A673 (cell line): ENCODE measurements around the gene MRE11. TPM values are rescaled to one million over a fixed set of nuclear protein-coding genes. Genes with fewer than 3 reads are reported as not detected.

Experiments used
- BruUV-seq: library from RNA; stranded (reverse); fragments of 400-500 nt; replicated peaks from 2 replicates; lab custom pipeline; 2021; lab: Mats Ljungman, UMichigan
- CTCF ChIA-PET: fragments of 300-600 bp; sonication (Branson Sonifier 250); formaldehyde crosslinking; loops from one replicate; lab custom pipeline; 2022; ENCODE audit warnings: antibody characterized with exemption; lab: Charles Lee
- POLR2A ChIA-PET: fragments of 300-600 bp; sonication (Branson Sonifier 250); formaldehyde crosslinking; loops from one replicate; lab custom pipeline; 2022; ENCODE audit warnings: antibody characterized with exemption; ENCODE audit not compliant: low non-redundant PET; lab: Charles Lee
- DNase-seq: peaks from one replicate; pipeline ENCODE4 v3.0.0-alpha.2; 2015; ENCODE audit warnings: low spot score
- H3K27ac ChIP-seq: fragments of 200-600 bp; sonication (generic); 2 replicates; pipeline ENCODE4 v1.5.1; 2016; ENCODE audit warnings: mixed run types, low read depth, mild to moderate bottlenecking, mixed read lengths, antibody characterized with exemption, low read length; ENCODE audit not compliant: poor library complexity, severe bottlenecking
- H3K27me3 ChIP-seq: fragments of 200-600 bp; sonication (generic); replicated peaks from 2 replicates; pipeline ENCODE4 v1.6.1; 2017; ENCODE audit warnings: mixed run types, low read depth, mild to moderate bottlenecking, mixed read lengths, antibody characterized with exemption, low read length; ENCODE audit not compliant: insufficient read depth, poor library complexity
- H3K36me3 ChIP-seq: fragments of 200-600 bp; sonication (generic); 2 replicates; pipeline ENCODE4 v1.6.1; 2016; ENCODE audit warnings: mixed run types, mild to moderate bottlenecking, mixed read lengths, antibody characterized with exemption, low read length; ENCODE audit not compliant: insufficient read depth, poor library complexity, severe bottlenecking
- H3K4me1 ChIP-seq: fragments of 200-600 bp; sonication (generic); 2 replicates; pipeline ENCODE4 v1.6.1; 2017; ENCODE audit warnings: mixed run types, mild to moderate bottlenecking, mixed read lengths, antibody characterized with exemption, low read length; ENCODE audit not compliant: insufficient read depth, poor library complexity, severe bottlenecking
- H3K4me3 ChIP-seq: fragments of 200-600 bp; sonication (generic); 2 replicates; pipeline ENCODE4 v1.5.1; 2016; ENCODE audit warnings: low read depth, mixed run types, mild to moderate bottlenecking, mixed read lengths, low read length; ENCODE audit not compliant: poor library complexity, severe bottlenecking
- H3K9me3 ChIP-seq: fragments of 200-600 bp; sonication (generic); 2 replicates; pipeline ENCODE4 v1.6.1; 2016; ENCODE audit warnings: mixed run types, low read depth, mild to moderate bottlenecking, mixed read lengths, antibody characterized with exemption, low read length; ENCODE audit not compliant: poor library complexity, severe bottlenecking
- EZH2 ChIP-seq: fragments of 200-600 bp; sonication (generic); IDR thresholded peaks from 2 replicates; pipeline ENCODE4 v1.6.1; 2017; ENCODE audit warnings: borderline replicate concordance, low read depth, mild to moderate bottlenecking, mixed read lengths, antibody characterized with exemption, low read length; ENCODE audit not compliant: poor library complexity, severe bottlenecking
- intact Hi-C: fragments of 100-400 bp; cut with micrococcal nuclease; formaldehyde crosslinking; loops from one replicate; pipeline ENCODE4 v1.10.0; 2022; ENCODE audit not compliant: unreplicated experiment
- total RNA-seq: library from RNA; stranded (reverse); gene quantifications from 2 replicates; pipeline ENCODE4 v1.2.3, GENCODE V29; 2021
- TF ChIP-seq, protein P1 (sequence below): fragments of 300-800, 200-600 bp; sonication (generic); conservative IDR thresholded peaks from 2 replicates; pipeline ENCODE4 v1.5.1; 2017; ENCODE audit warnings: low read depth, mild to moderate bottlenecking, antibody characterized with exemption, low read length, moderate library complexity, mixed read lengths

MRE11 gene
- total RNA-seq, 1 experiment from 2014 or later, result 44.7 TPM

- CTCF ChIA-PET, result no interaction called here
Observed at GRCh38 chr11:94445641-94446040, 48.0 kb downstream of the MRE11 start.

GRCh38 chr11:94433049-94433448 is 60.6 kb downstream of the MRE11 start:
- no peak for DNase-seq
- BruUV-seq, result no TSS peak
- H3K4me1 ChIP-seq, result no peaks in the 10 kb centered on the region
- ChIA-PET CTCF (no interaction called here), POLR2A (no interaction called here)
- TF ChIP-seq EZH2, result no peak
- TF ChIP-seq, protein P1, sequence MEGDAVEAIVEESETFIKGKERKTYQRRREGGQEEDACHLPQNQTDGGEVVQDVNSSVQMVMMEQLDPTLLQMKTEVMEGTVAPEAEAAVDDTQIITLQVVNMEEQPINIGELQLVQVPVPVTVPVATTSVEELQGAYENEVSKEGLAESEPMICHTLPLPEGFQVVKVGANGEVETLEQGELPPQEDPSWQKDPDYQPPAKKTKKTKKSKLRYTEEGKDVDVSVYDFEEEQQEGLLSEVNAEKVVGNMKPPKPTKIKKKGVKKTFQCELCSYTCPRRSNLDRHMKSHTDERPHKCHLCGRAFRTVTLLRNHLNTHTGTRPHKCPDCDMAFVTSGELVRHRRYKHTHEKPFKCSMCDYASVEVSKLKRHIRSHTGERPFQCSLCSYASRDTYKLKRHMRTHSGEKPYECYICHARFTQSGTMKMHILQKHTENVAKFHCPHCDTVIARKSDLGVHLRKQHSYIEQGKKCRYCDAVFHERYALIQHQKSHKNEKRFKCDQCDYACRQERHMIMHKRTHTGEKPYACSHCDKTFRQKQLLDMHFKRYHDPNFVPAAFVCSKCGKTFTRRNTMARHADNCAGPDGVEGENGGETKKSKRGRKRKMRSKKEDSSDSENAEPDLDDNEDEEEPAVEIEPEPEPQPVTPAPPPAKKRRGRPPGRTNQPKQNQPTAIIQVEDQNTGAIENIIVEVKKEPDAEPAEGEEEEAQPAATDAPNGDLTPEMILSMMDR, result no peak
- H3K9me3 ChIP-seq, result no peaks in the 10 kb centered on the region
- H3K4me3 ChIP-seq, result no peak overlapping the region
- no peaks in the 10 kb centered on the region for H3K27me3 ChIP-seq
- H3K27ac ChIP-seq, result no peak overlapping the region
- intact Hi-C loops, result no loop called here
- H3K36me3 ChIP-seq, result peaks cover 9% of the 10 kb centered on the region

More at GRCh38 chr11:94445641-94446040, 48.0 kb downstream of the MRE11 start:
- H3K4me3 ChIP-seq, result no peak overlapping the region
- no peak overlapping the region for H3K27ac ChIP-seq
- H3K9me3 ChIP-seq, result no peaks in the 10 kb centered on the region
- POLR2A ChIA-PET, result no interaction called here
- TF ChIP-seq EZH2, result no peak
- TF ChIP-seq, protein P1, result no peak
- H3K36me3 ChIP-seq, result peaks cover 10% of the 10 kb centered on the region
- no peak for DNase-seq
- H3K4me1 ChIP-seq, result no peaks in the 10 kb centered on the region
- H3K27me3 ChIP-seq, result no peaks in the 10 kb centered on the region
- BruUV-seq, result no TSS peak
- intact Hi-C loops, result no loop called here

- TF ChIP-seq, protein P1, result no peak
- no peak for TF ChIP-seq EZH2
- BruUV-seq, result no TSS peak
- no peak for DNase-seq
- H3K4me3 ChIP-seq, result no peak overlapping the region
- no peak overlapping the region for H3K27ac ChIP-seq
- H3K9me3 ChIP-seq, result no peaks in the 10 kb centered on the region
- H3K4me1 ChIP-seq, result no peaks in the 10 kb centered on the region
- ChIA-PET POLR2A (no interaction called here), CTCF (interaction anchor here (1.0 kb wide), 1 partner anchor 241 kb away, joined by 3 read pairs; no protein-coding TSS in a partner anchor)
- H3K27me3 ChIP-seq, result no peaks in the 10 kb centered on the region
- intact Hi-C loops, result no loop called here
- no peaks in the 10 kb centered on the region for H3K36me3 ChIP-seq
Observed at GRCh38 chr11:94424662-94425061, 69.0 kb downstream of the MRE11 start.
